MV-4-11 (cell line): ENCODE data around the gene CDCA8.
"Not testable (repeated sequence)": the region's sequence is repeated elsewhere in the genome, so short reads cannot be mapped to it uniquely, and the experiment has no call there.

ENCODE experiments used
- DNase-seq: peaks from one replicate; lab custom pipeline; 2025; lab: John Stamatoyannopoulos, UW

The CDCA8 gene

DNA sequence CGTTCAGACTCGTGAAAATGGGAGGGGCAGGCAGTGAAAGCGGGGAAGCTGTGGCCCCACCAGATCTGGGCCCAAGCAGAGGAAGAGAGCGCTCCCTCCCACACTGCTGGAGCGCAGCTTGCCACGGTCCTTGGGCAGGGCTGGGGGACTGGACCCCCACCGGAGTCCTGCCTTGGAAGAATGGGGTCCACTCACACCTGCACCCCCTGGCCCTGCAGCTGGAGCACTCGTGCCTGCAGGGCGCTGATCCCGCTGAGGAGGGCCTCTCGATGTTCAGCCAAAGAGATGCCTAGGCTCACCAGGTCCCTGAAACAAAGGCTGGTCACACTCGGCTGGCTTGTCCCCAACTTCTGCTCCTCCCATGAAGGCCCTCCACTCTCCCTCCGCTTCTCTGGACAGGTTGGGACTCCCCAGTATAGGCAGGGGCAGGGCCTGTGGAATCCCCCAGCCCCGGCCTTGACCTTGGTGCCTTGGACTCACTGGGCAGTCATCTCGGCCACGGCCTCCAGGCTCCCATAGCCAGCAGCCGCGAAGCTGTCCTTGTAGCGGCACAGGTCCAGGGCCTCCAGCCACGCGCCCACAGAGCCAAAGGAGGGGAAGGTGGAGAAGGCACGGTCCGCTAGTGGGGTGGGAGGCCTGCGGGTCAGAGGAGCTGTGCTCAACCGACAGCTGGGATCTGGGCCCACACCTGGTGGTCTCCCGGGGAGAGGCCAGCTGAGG, 26.0 kb downstream of the CDCA8 start:
- DNase-seq: no peak

DNA sequence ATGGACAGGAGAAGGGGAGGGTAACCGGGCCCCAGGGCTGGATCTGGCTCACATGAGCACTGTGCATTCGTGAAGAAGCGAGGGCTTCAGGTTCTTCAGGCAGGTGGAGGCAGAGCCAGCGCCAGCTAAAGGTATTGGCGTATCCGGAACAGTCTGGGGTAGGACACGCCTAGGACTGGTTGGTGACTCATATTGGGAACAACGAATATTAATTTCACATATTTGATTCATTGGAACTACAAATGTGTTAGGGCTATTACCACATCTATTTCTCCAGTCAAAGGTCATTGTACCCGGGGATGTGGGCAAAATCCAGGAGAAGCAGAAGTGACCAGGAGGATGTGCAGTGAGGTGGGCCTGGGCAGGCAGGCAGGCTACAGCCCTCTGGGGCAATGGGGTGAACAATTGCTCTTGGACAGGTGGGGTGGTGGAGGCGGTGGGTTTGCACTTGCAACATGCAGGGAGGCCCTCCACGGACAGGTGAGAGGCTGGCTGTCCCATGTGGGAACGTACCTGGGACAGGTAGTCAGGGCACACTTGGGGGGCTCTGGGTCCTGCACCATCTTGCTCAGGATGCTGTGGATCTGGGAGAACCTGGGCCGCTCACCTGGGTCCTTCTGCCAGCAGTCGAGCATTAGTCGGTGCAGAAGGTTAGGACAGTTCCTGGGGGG, 26.7 kb downstream of the CDCA8 start:
- DNase-seq: no peak

DNA sequence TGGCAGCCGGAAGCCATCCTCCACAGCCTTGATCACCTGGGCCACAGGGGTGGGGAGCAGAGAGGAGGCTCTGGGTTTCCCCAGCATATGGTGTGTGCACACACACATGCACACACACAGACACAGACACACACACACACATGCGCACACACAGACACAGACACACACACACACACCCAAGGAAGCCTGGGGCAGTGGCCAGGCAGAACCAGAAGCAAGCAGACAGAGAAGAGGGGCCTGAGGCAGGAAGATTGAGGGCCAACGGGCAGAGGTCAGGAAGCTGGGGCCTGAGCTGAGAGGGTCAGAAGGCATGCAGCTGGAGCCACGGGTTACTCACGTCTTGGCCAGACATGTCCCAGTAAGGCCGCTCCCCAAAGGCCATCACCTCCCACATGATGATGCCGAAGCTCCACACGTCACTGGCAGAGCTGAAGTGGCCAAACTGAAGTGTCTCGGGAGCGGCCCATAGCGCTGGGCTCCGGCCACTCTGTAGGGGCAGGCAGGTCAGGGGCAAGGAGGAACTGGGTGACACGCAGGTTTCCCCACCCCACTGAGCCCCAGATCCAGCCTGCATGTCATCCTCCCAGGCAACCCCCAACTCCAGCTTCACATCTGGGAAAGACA, 27.4 kb downstream of the CDCA8 start:
- no peak for DNase-seq

DNA sequence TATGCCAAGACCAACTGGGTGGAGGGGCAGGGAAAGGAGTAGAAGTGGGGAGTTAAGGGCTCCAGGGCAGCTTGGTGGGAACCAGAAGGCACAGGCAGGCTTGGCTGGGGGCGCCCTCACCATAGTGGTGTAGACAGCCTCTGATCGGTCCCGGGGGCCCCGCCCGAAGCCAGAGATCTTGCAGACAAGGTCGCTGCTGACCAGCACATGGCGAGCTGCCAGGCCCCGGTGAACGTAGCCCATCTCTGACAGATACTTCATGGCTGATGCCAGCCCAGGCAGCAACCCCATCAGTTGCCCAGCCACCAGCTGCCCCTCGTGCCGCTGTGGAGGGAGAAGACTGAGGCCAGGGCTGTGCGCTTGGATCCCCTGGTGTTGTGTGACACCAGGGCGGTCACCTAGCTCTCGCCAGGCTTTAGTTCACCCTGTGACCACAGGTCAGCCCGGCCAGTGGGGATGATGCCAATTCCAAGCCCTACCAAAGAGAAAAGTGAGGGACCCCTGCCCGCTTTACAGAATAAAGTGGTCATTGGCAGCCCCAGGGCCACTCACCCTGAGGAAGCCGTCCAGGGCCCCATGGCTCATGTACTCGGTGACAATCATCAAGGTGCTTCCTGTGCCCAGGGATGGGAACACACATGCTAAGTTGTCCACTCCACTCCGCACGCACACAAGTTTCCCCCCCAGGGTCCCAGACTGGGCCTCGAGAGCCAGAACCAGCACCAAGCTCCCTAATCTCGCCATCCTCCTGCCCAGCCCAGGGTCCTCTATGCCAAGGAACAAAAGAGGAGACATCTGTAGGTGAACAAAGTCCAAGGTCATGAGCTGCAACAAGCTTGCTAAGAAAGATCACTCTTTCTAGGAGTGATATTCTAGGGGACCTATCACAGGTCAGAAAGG, 28.2 kb downstream of the CDCA8 start:
- DNase-seq: no peak

DNA sequence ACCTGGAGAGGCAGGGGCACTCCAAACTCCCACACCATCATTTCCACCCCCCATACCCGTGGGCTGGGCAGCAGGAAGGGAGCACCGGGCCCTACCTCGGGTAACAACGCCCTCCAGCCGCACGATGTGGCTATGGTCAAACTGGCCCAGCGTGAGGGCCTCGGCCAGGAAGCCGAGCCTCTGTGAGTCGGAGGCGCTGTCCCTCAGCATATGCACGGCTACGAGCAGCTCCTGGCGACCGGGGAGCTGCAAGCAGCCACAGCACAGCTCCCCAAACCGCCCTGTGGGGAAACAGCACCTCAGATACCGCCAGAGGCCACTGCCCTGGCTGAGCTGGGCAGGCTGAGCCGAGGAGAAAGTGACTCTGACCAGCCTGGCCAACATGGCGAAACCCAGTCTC, 29.2 kb downstream of the CDCA8 start:
- DNase-seq: peak; percentile 30

DNA sequence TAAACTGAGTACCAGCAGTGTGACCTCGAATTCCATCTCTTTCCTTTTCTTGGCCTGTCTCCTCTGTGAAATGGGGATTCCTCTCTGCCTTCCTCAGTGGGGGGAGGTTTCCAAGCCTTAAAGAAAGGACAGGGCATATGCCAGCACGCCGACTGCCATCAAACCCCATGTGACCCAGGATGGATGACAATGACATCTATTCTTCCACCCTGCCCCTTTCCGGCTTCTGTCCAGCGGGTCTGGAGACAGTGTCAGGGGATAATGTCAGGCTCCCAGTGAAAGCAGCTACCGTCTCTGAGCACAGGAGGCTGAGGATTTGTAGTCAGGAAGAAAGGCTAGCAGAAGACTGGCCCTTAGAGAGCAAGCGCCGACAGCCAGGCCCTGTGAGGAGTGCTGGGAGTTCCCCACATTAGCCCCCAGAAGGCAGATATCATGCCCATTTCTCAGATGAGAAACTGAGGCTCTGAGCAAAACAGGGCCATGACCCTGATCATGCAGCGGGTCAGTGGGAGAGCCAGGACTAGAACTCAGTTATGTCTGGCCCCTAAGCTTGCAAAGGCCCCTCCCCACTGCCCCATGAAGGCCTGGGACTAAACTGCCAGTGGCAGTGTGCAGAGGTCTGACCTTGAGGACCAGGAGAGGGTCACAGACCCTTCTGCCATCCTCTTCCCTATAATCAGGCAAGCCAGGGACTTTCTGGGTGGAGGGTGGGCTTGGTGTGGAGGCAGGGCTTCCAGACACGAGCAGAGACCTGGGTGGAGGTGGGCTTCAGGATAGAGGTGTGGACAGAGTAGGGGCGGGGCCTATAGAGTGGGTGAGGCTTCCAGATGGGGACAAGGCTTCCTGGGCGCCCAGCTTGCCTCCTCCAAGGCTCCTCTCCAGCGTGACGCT, 30.1 kb downstream of the CDCA8 start:
- no peak for DNase-seq

DNA sequence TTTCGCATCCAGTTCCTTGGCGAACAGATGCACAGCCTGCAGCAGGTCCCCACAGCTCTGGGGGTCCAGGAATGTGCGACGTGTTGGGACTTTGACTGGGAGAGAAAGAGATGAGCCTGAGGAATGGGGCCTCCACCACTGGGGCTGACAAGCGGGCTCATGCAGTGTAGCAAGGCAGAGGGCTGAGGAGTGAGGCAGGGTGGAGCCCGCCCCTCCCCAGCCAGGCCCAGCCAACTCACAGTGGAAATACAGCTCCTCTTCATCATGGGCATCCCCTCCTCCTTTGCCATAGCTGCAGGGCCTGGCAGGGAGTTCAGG, 30.7 kb downstream of the CDCA8 start:
- DNase-seq: no peak

DNA sequence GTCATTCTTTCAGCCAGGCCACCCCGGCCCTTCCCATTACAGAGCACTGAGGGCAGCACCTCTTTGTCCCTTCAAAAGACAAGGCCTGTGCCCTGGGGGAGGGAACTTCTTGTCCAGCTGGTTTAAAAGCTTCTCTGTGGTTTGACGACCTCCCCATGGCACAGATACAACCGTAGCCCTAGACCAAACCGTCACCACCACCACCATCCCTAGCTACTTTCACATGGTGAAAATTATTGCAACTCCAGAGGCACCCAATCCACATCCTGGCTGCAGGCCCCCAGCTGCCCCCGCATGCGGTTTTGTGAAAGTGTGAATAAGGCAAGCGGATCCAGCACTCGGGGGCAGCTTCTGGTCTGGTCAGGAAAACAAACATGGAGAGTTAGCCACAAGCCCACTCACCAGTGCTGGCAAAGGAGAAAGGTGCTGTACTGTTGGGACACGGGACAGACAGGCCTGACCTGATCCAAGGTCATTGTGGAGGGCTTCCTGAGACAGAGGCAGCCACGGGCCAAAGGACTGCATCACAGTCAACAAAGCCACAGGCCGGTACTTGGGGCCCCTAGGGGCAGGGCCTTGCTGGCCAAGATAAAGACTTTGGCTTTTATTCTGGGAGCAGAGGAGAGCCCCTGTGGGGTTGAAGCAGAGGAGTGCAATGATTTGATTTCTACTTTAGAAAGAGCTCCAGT, 31.2 kb downstream of the CDCA8 start:
- DNase-seq: peak; percentile 95

DNA sequence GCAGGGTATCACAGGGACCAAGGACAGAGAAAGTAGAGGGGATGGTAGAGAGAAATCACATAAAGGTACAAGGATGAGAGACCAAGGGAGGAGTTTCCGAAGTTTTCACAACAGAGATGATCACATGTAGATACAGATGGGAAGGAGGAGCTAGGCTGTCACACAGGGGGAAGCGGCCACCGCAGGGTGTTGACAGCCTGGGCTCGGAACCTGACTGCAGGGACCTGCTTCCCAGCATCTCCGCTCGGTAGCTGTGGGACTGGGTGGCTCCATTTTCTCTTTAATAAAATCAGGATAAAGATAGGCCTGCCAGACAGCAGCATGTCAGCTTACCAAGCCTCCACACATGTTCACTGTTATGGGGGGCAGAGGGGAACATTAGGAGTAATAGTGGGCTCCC, 32.3 kb downstream of the CDCA8 start:
- no peak for DNase-seq

DNA sequence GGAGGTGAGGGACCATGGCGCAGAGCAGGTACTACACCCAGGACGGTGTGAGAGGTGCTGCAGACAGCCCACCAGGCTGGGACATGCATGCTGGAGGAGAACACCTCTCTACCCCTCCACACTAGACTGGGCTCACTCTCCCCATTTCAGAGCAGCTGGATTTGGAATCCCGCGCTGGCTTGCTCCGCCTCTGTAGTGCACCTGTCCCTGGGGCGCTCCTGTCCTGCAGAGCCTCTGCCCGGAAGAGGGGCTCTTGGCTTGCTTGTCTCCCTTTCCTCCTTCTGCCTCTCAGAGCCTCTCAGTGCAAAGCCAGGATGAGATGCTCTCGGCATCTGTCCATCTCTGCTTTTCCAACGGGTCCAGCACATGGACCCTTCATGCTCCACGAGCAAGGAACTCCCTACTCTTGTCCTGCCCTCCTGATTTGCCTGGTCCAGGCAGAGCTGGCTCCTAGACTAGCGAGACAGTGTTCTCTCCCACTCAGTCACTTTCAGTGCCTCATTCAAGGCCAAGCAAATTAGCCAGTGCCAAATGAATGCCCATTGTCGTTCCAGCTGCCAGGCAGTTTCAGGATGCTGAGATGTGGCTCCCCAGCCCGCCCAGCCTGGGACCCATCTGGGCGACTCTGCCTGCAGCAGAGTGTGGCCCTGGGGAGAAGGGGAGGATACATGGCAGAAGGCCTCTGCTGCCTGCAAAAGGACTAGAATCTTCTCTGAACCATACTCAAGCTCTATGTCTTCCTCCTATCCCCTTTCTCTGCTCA, 33.7 kb downstream of the CDCA8 start:
- no peak for DNase-seq

DNA sequence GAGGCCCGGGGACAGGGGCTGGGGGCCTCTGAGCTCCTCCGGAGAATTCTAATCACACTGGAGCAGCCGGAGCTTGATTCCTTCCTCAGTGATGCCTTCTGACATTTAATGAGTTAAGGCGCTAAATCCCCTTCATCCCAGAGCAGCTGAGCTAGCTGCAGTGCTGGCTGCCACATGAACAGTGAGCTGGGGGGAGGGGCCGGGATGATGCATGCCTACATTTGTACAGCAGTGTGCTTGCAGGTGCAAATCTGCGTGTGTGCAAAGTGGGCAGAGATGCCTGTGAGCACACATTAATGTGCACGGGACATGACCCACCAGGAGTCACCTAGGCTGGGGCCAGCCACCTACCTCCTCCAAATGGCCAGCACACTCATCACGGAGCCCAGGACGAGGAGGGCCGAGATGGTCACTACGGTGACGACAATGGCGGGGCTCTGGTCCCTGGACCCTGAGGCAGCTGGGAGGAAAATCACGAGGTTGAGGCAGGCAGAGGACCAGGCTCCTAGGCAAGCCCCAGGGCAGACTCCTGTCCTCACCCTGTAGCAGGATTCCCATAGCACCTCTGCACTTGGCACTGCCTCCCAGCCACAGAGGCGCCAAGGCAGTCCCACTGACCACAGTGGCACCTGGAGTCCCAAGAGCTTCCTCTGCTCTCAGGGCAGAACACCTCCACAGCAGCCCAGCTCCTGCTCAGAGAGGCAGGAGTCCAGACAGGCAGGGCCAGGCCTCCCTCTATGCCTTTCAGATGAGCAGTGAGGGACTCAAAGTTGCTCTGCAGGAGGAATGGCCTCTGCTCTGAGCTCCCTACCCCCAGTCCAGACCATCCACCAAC, 34.7 kb downstream of the CDCA8 start:
- DNase-seq: no peak

DNA sequence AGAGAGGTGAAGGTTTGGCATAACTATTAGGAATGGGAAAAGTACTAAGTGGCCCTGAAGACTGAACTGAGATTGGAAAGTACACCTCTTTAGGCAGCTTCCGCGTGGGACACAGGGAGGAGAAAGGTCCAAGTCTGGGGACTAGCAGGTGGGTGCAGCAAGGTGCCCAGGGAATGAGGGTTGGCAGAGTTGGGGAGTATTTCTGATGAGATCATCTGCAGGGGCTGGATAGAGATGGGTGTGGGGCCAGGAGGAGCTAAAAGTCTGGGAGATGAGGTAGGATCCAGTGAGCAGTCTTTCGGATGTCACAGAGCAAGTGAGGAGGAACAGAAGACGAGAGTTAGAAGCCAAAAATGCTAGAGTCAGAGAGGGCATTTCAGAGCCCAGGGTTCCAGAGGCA, 36.1 kb downstream of the CDCA8 start:
- DNase-seq: no peak

DNA sequence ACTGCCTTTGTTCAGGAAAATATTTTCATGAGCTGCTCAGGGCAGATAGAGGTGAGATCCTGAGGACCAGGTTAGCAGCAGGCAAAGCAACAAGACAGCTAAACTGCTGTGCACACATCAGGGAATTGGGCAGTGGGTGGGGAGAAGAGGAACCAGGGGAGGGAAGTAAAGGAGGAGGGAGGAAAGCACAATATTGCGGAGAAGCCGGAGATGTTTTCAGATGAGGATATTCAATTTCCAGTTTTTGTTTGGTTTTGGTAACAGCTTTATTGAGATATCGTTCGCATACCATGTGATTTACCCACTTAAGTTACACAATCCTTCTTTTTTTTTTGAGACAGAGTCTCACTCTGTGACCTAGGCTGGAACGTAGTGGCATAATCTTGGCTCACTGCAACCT, 38.1 kb downstream of the CDCA8 start:
- DNase-seq: peak; percentile 49

DNA sequence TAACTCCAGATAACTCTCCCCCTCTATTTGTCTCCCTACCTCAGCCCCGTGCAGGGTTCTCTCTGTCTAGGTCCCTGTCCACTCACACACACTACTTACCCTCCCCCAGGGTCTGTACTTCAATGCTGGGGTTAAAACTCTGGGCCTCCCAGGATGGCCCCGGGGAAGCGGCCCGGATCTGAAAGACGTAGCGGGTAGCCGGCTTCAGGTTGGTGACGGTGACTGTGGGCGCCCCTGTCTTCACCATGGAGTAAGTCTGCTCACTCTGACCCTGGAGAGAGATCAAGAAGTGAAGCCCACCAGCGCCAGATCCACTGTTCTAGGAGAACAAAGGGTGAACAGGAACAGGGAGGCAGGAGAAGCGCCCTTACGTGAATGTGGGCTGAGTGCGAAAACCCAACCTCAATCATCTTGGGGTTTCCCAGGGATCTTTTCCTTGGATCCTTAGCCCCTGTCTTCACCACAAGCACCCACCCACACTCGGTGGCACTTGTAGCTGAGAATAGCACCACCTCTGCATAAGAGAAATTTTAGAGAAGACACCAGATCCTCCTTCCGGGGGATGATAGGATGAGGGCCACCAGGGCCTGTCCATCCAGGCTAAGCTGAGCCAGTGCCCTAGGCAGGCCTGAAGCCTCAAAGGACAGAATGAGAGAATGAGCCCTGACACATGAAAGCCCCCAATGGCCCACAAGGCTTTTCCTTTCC, 39.1 kb downstream of the CDCA8 start:
- DNase-seq: no peak

DNA sequence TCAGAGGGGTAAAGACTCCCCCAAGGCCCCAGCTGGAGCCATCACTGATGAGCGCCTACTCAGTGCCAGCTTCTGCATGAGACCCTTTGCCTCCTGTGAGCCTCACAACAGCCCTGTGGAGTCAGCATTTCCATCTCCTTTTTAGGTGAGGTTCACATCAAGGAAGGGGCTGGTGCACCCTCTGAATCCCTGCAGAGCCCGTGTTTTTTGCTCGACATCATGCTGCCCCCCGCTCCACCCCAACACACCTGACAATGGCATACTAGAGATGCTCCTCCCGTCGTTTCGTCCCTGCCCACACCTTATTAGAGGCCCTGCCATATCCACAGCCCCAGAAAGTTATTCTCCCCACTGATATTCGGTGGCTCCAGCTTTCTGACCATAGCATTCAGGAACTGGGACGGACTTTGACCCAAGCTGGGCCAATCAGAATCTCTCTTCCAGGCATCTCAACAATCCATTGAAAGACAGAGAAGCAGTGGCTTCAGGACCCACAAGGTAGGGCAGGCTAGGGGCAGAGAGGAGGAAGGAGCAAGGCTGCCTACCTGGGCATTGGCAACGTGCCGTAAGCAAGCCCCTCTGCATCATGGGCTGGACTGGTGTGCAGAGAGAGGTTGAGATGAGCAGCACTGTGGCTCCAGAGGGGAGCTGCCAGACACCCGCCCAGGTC, 39.9 kb downstream of the CDCA8 start:
- DNase-seq: no peak

DNA sequence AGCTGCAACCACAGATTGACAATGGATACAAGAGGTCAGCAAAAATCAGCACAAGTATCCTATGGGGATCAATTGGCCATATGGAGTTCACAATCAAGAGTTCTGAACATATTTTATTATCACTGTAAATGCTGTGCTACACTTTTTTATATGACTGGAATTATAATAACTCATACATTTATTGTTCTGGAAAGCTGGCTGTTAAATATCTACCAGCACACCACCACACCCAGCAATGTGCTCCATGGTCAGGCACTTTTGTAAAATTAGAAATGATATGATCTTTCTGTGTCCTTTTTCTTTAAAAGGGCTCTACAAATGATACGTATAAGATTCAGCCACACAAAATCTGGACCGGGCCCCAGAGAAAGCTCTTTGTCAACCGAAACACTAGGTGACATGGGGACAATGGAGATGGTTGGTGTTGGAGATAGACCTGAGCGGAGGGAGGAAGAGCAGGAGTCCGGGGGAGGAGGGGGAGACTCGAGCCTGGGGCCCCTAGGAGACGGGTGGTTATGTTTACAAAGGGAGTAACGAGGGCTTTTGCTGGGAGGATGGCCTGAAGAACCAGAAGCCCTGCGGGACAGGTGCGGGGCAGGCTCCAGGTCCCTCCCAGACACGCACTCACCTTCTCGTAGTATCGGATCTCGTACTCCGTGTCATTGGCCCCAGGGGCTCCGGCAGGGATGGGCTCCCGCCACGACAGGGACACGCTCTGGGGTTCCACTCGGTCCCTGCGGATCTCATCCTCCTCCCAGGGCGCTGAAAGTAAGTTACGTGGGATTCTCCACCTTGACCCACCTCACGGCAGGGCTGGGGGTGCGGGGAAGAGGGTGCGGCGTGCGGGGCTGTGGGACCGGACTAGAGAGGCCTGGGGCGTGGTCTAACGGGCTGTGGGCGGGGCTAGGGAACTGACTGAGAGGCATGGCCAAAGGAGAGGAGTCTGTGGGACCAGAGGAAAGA, 42.6 kb downstream of the CDCA8 start:
- DNase-seq: no peak

DNA sequence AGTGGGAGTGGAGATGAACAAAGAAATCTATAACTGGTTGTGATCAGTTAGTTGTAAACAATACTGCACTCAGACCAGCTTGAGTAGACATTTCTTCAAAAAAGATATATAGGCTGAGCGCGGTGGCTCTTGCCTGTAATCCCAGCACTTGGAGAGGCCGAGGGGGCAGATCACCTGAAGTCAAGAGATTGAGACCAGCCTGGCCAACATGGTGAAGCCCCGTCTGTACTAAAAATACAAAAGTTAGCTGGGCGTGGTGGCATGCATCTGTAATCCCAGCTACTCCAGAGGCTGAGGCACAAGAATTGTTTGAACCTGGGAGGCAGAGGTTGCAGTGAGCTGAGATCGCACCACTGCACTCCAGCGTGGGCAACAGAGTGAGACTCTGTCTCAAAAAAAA, 45.7 kb downstream of the CDCA8 start:
- not testable (repeated sequence) for DNase-seq
